Fibroblast of gingiva (primary cell): Measurements from ENCODE around the gene FURIN.
"Not testable (repeated sequence)": the region's sequence is repeated elsewhere in the genome, so short reads cannot be mapped to it uniquely, and the experiment has no call there.

Source experiments
- DNase-seq: peaks from one replicate; pipeline ENCODE4 v3.0.0-alpha.2; 2011; ENCODE audit warnings: low read depth

The FURIN gene

GRCh38 chr15:90916461-90916860 is 48.1 kb downstream of the FURIN start:
- no peak for DNase-seq

- no peak for DNase-seq
These were observed 49.2 kb downstream of the FURIN start for GRCh38 chr15:90917569-90917968.

GRCh38 chr15:90918034-90918788 is 49.8 kb downstream of the FURIN start:
- no peak for DNase-seq

GRCh38 chr15:90918835-90919234 is 50.4 kb downstream of the FURIN start:
- no peak for DNase-seq

GRCh38 chr15:90921887-90922286 is 53.5 kb downstream of the FURIN start:
- DNase-seq: no peak

- DNase-seq: not testable (repeated sequence)
These were observed 54.4 kb downstream of the FURIN start for GRCh38 chr15:90922712-90923322.

- no peak for DNase-seq
These were observed 56.0 kb downstream of the FURIN start for GRCh38 chr15:90924375-90924774.

GRCh38 chr15:90926766-90927165 is 58.4 kb downstream of the FURIN start:
- DNase-seq: not testable (repeated sequence)

- DNase-seq: not testable (repeated sequence)
These were observed 59.7 kb downstream of the FURIN start for GRCh38 chr15:90928106-90928505.

- DNase-seq: peak; percentile 11
These were observed 61.0 kb downstream of the FURIN start for GRCh38 chr15:90929246-90930019.

- DNase-seq: no peak
These were observed 62.6 kb downstream of the FURIN start for GRCh38 chr15:90930861-90931574.

GRCh38 chr15:90931575-90931827 is 63.1 kb downstream of the FURIN start:
- no peak for DNase-seq

- peak; percentile 79 for DNase-seq
These were observed 63.7 kb downstream of the FURIN start, which contains the start of gene HDDC3 for GRCh38 chr15:90931828-90932659. Gene HDDC3 (minus strand): TSS chr15:90932549. CDS start chr15:90932540, 9 bp downstream.

- no peak for DNase-seq
These were observed 64.2 kb downstream of the FURIN start for GRCh38 chr15:90932660-90932991.
